ENCODE data around the gene ZNG1A.
"Not testable (repeated sequence)": the region's sequence is repeated elsewhere in the genome, so short reads cannot be mapped to it uniquely, and the experiment has no call there.

The ZNG1A gene

DNA sequence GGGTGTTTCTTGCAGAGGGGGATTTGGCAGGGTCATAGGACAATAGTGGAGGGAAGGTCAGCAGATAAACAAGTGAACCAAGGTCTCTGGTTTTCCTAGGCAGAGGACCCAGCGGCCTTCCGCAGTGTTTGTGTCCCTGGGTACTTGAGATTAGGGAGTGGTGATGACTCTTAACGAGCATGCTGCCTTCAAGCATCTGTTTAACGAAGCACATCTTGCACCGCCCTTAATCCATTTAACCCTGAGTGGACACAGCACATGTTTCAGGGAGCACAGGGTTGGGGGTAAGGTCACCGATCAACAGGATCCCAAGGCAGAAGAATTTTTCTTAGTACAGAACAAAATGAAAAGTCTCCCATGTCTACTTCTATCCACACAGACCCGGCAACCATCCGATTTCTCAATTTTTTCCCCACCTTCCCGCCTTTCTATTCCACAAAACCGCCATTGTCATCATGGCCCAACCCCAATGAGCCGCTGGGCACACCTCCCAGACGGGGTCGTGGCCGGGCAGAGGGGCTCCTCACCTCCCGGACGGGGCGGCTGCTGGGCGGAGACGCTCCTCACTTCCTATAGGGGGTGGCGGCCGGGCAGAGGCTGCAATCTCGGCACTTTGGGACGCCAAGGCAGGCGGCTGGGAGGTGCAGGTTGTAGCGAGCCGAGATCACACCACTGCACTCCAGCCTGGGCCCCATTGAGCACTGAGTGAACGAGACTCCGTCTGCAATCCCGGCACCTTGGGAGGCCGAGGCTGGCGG is 95.7 kb downstream of the ZNG1A start:
- H3K27me3 ChIP-seq (ENCODE audit: insufficient read depth, insufficient read length); H3K9ac ChIP-seq (ENCODE audit: insufficient read length, low read depth); H3K4me1 ChIP-seq (ENCODE audit: insufficient read depth, insufficient read length); H3K4me3 ChIP-seq (ENCODE audit: insufficient read length, low read depth); H3K36me3 ChIP-seq (ENCODE audit: insufficient read depth, insufficient read length, low read length); H3K9me3 ChIP-seq (ENCODE audit: insufficient read depth, low read length); DNase-seq (ENCODE audit: low read depth, low spot score): not testable (repeated sequence)

DNA sequence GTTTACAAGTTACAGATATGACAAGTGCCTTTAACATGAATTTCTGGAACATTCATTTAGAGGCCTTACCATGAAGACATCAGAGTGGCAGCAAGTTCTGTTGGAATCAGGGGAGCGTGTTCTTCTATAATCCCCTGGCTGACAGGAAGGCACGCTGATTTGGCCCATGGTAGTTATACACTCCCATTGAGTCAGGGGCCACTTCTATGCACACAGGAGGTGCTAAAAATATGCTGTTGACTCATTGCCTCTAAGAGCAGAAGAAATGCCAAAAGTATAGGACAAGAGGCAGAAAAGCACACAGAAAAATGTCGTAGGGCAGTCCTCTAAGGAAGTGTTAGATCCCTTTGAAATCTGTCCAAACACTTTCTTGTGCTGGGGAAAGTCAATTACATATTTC is 100.5 kb downstream of the ZNG1A start:
- peaks cover 19% of the 10 kb centered on the region for H3K27me3 ChIP-seq (ENCODE audit: insufficient read depth, insufficient read length)
- DNase-seq (ENCODE audit: low read depth, low spot score); H3K9me3 ChIP-seq (ENCODE audit: insufficient read depth, low read length); H3K4me3 ChIP-seq (ENCODE audit: insufficient read length, low read depth); H3K9ac ChIP-seq (ENCODE audit: insufficient read length, low read depth); H3K36me3 ChIP-seq (ENCODE audit: insufficient read depth, insufficient read length, low read length); H3K4me1 ChIP-seq (ENCODE audit: insufficient read depth, insufficient read length): not testable (repeated sequence)

DNA sequence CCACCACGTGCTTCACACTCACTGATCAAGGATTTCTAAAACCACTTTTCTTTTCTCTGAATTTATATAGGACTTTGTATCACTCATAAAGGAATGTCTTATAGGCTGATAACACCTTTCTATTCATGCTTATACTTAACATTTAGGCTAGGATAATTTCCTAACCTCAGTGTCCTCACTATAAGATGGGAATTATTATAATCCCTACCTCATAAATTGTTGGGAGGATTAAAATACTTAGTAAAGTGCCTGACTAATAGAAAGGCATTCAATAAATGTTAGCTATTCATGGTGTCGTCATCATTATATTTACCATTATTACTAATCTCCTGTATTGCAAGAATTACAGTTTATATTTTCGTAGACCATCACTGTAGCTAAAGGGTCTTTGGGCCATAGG is 102.5 kb downstream of the ZNG1A start:
- not testable (repeated sequence) for H3K9ac ChIP-seq (ENCODE audit: insufficient read length, low read depth); H3K36me3 ChIP-seq (ENCODE audit: insufficient read depth, insufficient read length, low read length); H3K4me3 ChIP-seq (ENCODE audit: insufficient read length, low read depth); H3K4me1 ChIP-seq (ENCODE audit: insufficient read depth, insufficient read length); H3K9me3 ChIP-seq (ENCODE audit: insufficient read depth, low read length); DNase-seq (ENCODE audit: low read depth, low spot score)
- peaks cover 32% of the 10 kb centered on the region for H3K27me3 ChIP-seq (ENCODE audit: insufficient read depth, insufficient read length)

DNA sequence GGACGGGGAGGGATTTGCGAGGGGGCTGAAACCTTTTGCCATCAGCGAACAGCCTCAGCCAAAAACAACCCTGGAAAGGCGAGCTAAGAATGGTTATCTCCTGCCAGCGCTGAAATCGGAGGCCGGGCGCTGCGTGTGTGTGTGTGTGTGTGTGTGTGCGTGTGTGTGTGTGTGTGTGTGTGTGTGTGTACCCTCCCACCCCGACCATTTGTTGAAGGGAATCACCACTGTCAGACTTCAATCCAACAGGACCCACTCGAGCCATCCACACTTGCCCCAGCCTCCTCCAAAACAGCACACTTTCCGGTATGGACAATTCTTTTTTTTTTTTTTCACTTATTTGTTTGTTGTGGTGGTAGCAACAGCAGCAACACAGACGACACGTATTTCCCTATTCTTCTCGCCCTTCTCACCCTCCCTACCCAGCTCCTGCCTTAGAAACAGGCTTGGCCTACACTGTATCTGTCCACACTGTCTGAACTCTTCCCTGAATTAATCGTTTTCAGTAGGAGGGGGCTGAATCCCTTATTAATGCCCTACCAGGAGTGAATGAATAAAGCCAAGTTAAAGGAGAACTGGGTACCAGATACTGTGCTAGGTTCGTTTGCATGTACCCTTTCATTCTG is 104.8 kb downstream of the ZNG1A start:
- Histone ChIP-seq H3K27me3 (ENCODE audit: insufficient read depth, insufficient read length) (peaks cover 32% of the 10 kb centered on the region), H3K4me3 (ENCODE audit: insufficient read length, low read depth) (peak overlapping the region; percentile 37)
- not testable (repeated sequence) for H3K9ac ChIP-seq (ENCODE audit: insufficient read length, low read depth); H3K9me3 ChIP-seq (ENCODE audit: insufficient read depth, low read length); DNase-seq (ENCODE audit: low read depth, low spot score); H3K4me1 ChIP-seq (ENCODE audit: insufficient read depth, insufficient read length); H3K36me3 ChIP-seq (ENCODE audit: insufficient read depth, insufficient read length, low read length)

DNA sequence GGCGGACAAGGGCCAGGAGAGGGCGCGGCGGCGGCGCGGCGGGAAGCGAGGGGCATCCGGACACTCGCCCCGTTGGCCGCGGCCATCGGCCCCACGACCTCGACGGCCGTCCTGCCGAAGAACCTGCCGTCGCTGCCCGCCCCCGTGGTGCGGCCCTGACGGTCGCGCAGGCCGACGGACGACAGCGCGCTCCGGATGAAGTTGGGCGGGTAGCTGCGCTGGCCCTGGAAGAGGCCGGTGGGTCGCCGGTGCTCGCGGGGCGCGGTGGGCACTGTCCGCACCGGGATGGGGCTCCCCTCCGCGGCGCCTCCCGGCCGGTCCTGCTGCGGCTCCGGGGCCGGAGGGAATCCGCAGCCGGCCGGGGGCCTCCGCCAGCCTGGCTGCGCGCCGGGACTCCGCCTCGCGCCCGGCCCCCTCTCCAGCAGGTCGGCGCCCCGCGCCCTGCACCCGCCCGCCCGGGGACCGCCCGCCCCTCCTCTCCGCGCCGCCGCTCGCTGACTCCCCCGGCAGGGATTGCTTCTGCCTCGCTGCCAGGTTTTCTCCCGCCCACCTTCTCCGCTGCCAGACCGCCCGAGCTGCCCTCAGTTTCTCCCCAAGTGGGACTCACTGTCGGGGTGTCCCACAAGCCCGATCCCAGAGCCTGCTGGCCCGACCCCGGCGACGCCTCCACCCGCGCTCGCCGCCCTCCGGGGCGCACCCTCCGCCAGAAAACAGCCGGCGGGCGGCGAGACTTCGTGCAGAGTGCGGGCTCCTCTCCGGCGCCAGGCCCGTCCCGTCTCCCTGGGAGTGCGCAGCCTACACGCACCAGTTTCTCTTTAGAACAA is 105.6 kb downstream of the ZNG1A start:
- Histone ChIP-seq H3K9ac (ENCODE audit: insufficient read length, low read depth) (peak overlapping the region; percentile 79), H3K4me3 (ENCODE audit: insufficient read length, low read depth) (peak overlapping the region; percentile 37), H3K27me3 (ENCODE audit: insufficient read depth, insufficient read length) (peaks cover 32% of the 10 kb centered on the region)
- H3K4me1 ChIP-seq (ENCODE audit: insufficient read depth, insufficient read length); H3K9me3 ChIP-seq (ENCODE audit: insufficient read depth, low read length); H3K36me3 ChIP-seq (ENCODE audit: insufficient read depth, insufficient read length, low read length); DNase-seq (ENCODE audit: low read depth, low spot score): not testable (repeated sequence)

All from NT2/D1 (cell line).